HG03039 (cell line): ENCODE data around the gene LRMDA.

Experiments used
- ATAC-seq: cut with Tn5 transposase; IDR thresholded peaks from one replicate; pipeline ENCODE4 v1.9.1; 2021; ENCODE audit warnings: mild to moderate bottlenecking, moderate library complexity; ENCODE audit not compliant: unreplicated experiment

Gene LRMDA

GRCh38 chr10:75693489-75693888 lies 262.1 kb downstream of the LRMDA start:
- ATAC-seq = no peak

- no peak for ATAC-seq
Observed at GRCh38 chr10:75694269-75694668, 262.8 kb downstream of the LRMDA start.

GRCh38 chr10:75694790-75695189 lies 263.4 kb downstream of the LRMDA start:
- ATAC-seq = no peak

GRCh38 chr10:75695994-75696393 lies 264.6 kb downstream of the LRMDA start:
- no peak for ATAC-seq

DNA sequence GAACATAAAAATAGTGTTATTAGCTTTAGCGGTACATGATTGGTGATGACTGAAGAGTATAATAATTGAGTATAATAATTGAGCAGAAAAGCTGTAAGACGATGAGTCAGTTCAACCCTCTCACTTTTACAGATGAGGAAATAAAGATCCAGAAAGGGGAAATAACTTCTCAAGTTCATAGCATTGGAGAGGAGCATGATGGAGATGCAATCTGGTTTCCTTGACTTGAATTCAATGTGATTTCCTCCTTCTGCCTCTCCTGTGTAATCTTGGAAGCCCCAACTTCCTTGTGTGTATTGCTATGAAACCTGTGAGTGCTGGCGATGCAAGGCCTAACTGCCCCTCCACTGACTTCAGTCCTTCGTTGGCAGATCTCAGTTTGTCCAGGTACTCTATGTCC lies 265.1 kb downstream of the LRMDA start:
- ATAC-seq = no peak

- ATAC-seq = no peak
Observed at GRCh38 chr10:75703191-75703854, 271.9 kb downstream of the LRMDA start.

- ATAC-seq = no peak
Observed at GRCh38 chr10:75705426-75705825, 274.0 kb downstream of the LRMDA start.

DNA sequence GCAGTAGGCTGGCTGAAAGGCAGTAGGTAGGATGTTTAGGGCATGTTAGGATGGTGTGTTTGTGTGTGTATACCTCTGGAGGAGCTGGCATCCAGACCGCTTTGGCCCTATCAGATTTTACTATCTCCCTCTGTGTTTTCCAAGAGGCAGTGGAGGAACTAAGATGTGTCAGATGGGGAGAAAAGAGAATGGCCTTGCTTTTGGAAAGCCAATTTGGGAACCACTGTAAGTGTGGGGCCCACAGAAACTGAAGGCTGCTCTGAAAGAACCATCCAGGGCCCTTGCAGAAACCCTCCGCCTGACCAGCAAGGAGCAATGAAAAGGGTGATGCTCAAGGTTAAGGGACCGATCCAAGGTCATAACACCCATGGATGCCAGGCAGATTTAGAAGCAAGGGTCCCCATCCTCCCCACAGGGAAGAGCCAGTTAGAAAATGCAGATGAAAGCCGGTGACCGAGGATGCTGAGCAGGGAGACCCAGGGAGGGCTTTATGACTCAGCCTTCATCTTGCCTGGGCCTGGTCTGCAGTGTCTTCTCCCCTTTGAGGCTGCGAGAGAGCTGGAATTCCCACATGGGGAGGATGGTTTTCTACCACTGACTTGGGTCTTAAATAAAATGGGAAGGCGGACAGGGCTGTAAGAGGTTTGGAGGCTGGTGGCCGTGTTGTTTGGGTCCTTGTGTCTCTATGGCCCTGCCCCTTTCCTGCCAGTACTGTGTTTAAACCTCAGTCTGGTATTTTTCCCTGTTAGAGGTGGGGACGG lies 275.8 kb downstream of the LRMDA start:
- no peak for ATAC-seq

DNA sequence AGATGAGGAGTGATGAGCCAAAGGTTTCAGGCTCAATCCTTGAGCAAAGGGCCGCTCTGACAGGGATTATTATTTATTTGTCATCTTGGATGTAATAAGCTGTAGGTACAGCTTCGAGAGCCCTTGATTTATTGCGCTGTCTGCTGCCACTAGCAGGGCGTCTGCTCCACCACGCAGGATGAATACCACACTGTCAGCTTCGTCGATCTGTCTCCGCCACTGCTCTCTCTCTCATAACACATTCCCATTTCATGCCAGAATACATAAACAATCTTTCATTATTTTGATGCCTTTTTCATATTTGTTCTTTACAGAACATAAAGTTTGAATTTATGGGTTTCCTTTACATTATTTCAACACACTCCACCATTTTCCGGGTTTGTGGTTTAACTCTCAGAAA lies 276.6 kb downstream of the LRMDA start:
- ATAC-seq = no peak

DNA sequence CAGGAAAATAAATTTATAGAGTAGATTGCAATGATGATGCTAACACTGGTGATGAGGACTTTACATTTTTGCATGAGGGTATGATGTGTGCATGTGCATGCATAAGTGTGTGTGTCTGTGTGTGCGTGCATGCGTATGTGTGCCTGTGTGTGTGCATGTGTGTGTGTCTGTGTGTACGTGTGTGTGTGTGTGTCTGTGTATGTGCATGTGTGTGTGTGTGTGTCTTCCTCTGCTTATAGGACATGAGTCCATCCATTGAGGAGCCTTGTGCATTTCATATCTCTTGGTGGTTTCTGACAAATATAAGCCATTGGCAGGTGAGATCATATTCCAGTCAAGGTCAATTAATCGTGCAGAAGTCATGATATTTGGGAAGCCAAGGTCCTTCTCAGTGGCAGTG lies 277.8 kb downstream of the LRMDA start:
- ATAC-seq = no peak

DNA sequence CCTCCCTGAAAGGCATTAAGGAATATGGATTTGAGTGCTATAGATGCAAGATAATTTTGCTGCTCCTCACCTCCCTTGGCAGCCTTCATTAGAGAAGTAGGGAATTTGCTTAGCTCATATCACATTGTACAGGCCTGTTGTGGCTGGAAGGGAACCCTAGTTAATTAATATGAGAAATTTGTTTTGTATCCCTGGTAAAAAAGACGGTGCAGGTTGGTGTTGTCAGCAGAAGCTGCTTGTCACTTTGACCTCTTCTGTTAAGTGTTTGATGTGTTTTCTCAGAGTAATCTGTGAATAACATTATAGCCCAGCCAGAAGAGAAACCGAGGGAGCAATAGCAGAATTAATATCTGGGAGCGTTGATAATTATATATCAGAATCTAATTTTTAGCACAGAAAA lies 278.4 kb downstream of the LRMDA start:
- no peak for ATAC-seq

GRCh38 chr10:75712242-75712880 lies 280.9 kb downstream of the LRMDA start:
- ATAC-seq = no peak

DNA sequence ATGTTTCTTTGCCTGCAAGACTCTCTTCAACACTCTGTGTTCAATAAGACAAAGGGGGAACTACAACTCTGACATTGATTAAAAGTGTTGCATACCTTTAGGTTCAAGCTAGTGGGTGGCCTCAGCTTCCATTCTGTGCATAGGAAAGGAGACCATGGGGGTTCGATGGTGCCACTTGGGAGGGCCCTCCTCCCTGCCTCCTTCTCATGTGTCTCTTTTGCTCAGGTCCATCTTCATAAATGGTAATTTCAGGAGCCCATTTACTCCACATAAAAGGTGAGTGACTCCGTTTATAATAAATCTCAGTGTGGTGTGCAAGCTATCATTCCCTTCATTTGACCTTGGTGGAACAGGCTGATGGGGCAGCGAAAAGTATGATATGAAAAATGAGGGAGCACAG lies 285.1 kb downstream of the LRMDA start:
- ATAC-seq = no peak

DNA sequence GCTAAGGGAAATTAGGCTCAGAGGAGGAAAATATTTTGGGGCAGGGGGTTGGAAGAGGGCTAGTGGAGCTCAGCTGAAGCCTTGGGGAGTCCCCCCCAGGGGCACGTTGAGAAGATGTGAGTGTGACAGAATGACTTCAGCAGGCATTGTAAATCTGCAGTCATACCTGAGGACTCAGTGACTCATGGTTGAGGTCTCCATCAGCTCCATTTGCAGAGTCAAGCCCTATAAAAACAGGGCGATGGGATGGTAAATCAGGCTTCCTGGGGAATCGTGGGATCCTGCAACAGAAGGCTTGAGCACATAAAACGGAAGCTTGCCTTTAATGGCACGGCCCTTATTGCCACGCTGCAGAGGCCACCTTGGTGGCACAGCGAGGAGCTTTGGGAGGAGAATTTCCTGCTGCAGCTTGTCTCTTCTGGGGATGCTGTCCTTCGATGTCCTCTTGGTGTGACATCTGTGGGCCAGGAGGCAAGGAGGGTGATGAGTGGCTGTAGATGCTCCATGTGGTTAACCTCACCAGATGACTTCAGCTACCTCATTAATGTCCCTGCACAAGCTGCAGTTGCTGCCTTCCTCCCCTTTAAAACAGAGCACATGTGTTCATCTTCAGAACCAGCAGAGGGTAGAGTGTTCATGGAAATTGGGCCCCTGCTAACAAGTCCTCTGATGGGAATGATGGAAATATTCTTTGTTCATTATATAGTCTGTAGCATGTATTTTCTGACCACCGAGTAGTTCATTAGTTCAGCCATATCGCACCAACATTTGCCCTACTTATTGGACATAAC lies 285.9 kb downstream of the LRMDA start:
- no peak for ATAC-seq

- ATAC-seq = no peak
Observed at GRCh38 chr10:75718991-75719390, 287.6 kb downstream of the LRMDA start.

DNA sequence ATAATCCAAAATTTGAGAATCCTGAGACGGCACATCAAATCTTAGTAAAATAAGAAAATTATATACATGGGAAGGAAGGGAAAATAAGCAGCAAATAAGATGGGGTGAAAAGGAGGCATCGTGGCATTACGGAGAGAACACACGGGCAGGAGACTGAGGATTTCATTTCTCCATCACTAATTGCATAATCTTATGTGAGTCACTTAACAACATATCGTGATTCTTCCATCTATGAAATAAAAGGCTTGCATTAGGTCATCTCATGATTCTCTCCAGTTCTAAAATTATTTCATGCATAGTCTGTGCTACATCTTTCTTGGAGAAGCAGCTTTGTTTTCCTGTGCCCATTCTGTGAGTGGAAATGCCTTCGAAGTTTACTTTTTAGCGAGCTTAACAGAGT lies 288.7 kb downstream of the LRMDA start:
- ATAC-seq = no peak

DNA sequence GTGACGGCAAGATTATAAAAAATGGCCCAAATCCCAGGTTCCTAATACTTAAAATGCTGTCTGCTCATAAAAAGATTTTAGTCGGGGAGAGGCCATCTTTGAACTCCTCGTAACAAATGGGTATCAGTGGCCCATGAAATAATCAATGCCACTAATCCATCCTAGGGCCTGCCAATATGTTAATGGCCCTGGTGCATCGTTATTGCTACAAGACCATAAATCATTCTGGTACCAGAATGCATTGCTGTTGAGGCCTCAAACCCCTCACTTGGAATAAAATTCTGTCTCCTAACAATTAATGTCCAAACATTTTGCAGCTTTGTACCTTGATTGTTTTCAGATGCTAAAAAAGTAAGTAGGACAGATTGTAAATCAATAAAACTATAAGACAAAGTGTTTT lies 290.6 kb downstream of the LRMDA start:
- ATAC-seq = no peak

DNA sequence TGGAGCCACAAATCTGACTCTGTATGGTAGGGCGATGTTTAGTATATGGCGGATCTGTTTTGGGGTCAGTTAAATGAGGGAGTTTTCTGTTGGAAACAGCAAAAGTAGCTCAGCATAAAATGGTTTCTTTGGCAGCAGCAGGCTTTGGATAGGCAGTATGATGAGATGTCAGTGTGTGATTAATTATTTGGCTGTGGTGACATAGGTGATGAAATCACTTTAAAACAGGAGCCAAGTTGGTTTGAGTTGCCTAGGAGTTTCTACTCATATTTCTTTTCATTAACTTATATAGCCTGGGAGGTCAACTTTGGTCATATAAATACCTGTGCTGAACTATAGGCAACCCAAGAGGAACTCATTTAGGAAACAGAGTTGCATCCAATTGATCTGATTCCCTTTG lies 291.2 kb downstream of the LRMDA start:
- no peak for ATAC-seq

GRCh38 chr10:75723319-75723980 lies 292.0 kb downstream of the LRMDA start:
- no peak for ATAC-seq

DNA sequence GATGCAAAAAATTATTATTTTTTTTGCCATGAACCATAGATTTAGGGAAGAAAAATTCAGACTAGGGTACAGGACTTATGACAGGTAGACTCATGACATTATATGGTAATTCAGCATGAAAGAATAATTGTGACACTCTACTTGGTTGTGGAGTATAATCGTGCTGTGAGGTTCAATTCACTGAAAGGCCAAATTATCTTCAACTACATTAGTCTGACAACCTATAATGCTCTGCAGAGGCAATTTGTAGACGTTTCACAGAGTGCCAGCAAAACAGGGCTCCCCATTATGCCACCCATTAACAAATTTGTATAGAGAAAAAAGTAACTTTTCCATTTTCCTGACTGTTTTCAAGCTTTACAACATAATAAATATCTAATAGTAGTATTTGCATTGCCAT lies 292.6 kb downstream of the LRMDA start:
- ATAC-seq = no peak
